ENCODE measurements around the gene CD40LG.

- TF ChIP-seq FOXJ3 (CRISPR knock-in tag; IDR thresholded peaks at IDR 0.05; ENCODE audit: borderline replicate concordance) (no peak), HOXA5 (CRISPR knock-in tag; IDR thresholded peaks at IDR 0.05) (no peak)
Observed at GRCh38 chrX:136622568-136622967, 25.4 kb upstream of the CD40LG start.
